ENCODE data around the gene NCAM1.

DNA sequence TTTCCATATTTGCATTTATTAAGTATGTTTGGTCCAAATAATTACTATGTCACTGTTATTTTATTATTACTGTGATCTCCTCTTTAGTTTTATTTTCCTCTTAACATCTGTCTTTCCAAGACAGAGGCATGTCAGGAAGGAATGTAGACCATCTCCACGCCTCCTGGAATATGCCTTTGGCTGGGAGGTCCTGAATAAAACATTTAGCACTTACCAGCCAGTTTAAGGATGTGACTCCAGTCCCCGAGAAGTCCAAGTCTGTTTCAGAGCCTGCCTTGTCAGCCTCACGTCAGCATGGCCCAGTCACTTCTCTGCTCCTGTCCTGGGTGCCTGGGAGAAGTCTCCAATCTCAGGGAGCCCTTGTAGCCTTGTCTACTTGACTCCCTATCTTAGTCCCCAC, 74.5 kb downstream of the NCAM1 start:
- TF ChIP-seq TCF7L2 (IDR thresholded peaks at IDR 0.05; ENCODE audit: borderline replicate concordance, extremely low read depth, insufficient read depth, insufficient read length) (no peak), POLR2AphosphoS5 (IDR thresholded peaks at IDR 0.05; ENCODE audit: low read depth, low read length) (no peak), RAD21 (IDR thresholded peaks at IDR 0.05; ENCODE audit: low read depth) (no peak), SP1 (IDR thresholded peaks at IDR 0.05; ENCODE audit: low read depth) (no peak), EZH2 (IDR thresholded peaks at IDR 0.05) (no peak), POLR2A (IDR thresholded peaks at IDR 0.05; ENCODE audit: borderline replicate concordance, extremely low read depth, insufficient read depth, insufficient read length) (no peak), ZNF274 (IDR thresholded peaks at IDR 0.05; ENCODE audit: low read depth, low read length) (no peak), ZFX (IDR thresholded peaks at IDR 0.05) (no peak), YY1 (IDR thresholded peaks at IDR 0.05; ENCODE audit: extremely low read depth, insufficient replicate concordance, low read depth, low read length) (no peak), SIN3A (IDR thresholded peaks at IDR 0.05; ENCODE audit: low read depth) (no peak)
- TF ChIP-seq, protein P1, sequence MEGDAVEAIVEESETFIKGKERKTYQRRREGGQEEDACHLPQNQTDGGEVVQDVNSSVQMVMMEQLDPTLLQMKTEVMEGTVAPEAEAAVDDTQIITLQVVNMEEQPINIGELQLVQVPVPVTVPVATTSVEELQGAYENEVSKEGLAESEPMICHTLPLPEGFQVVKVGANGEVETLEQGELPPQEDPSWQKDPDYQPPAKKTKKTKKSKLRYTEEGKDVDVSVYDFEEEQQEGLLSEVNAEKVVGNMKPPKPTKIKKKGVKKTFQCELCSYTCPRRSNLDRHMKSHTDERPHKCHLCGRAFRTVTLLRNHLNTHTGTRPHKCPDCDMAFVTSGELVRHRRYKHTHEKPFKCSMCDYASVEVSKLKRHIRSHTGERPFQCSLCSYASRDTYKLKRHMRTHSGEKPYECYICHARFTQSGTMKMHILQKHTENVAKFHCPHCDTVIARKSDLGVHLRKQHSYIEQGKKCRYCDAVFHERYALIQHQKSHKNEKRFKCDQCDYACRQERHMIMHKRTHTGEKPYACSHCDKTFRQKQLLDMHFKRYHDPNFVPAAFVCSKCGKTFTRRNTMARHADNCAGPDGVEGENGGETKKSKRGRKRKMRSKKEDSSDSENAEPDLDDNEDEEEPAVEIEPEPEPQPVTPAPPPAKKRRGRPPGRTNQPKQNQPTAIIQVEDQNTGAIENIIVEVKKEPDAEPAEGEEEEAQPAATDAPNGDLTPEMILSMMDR (IDR thresholded peaks at IDR 0.05 in 2 of 3, conservative IDR thresholded peaks at IDR 0.05 in 1 of 3; ENCODE audit: borderline replicate concordance in 1 of 3, insufficient read depth in 1 of 3, low read depth in 2 of 3, low read length in 2 of 3) = no peak
- TF ChIP-seq, protein P2, sequence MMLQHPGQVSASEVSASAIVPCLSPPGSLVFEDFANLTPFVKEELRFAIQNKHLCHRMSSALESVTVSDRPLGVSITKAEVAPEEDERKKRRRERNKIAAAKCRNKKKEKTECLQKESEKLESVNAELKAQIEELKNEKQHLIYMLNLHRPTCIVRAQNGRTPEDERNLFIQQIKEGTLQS (IDR thresholded peaks at IDR 0.05) = no peak
